ENCODE data around the gene MARVELD1. TPM values are rescaled to one million over a fixed set of nuclear protein-coding genes. Genes with fewer than 3 reads are reported as not detected.

MARVELD1 gene
- total and polyA plus RNA-seq, 2 of the 8 experiments (the other 6 are each of a cell fraction or from before 2014, with no cell fraction given), result 28.1 to 37.3 TPM

DNA sequence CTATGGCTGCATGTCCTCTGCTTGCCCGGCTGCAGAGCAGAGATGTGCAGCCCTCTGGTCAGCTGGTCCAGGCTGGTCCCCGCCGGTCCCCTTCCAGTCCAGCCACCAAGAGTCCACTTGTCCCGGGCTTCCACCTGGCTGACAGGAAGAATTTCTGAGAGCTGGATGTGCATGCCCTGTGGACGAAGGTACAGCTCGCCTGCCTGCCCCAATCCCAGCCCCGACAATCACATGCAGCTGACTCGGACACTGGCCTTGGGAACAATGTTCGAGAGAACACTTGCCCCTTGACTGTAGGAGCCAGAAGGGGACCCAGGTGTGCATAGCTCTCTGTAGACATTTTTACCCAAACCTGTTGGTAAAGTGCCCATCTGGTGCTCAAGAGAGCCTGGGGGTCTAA is 38.3 kb upstream of the MARVELD1 start (continued):
- TF ChIP-seq HDAC6 (IDR thresholded peaks at IDR 0.05; ENCODE audit: low read depth, low read length) (no peak), KDM5A (IDR thresholded peaks at IDR 0.05; ENCODE audit: low read length) (no peak), TEAD4 (IDR thresholded peaks at IDR 0.05; ENCODE audit: low read depth, low read length) (no peak), MAFK (IDR thresholded peaks at IDR 0.05; ENCODE audit: low read depth, low read length) (no peak), SIN3A (conservative IDR thresholded peaks at IDR 0.05 in 1 of 2, IDR thresholded peaks at IDR 0.05 in 1 of 2; ENCODE audit: low read depth in 1 of 2, low read length in 2 of 2) (no peak), RAD21 (IDR thresholded peaks at IDR 0.05 in 1 of 2, conservative IDR thresholded peaks at IDR 0.05 in 1 of 2; ENCODE audit: low read depth in 2 of 2, low read length in 2 of 2) (no peak)
- TF ChIP-seq, protein P1, sequence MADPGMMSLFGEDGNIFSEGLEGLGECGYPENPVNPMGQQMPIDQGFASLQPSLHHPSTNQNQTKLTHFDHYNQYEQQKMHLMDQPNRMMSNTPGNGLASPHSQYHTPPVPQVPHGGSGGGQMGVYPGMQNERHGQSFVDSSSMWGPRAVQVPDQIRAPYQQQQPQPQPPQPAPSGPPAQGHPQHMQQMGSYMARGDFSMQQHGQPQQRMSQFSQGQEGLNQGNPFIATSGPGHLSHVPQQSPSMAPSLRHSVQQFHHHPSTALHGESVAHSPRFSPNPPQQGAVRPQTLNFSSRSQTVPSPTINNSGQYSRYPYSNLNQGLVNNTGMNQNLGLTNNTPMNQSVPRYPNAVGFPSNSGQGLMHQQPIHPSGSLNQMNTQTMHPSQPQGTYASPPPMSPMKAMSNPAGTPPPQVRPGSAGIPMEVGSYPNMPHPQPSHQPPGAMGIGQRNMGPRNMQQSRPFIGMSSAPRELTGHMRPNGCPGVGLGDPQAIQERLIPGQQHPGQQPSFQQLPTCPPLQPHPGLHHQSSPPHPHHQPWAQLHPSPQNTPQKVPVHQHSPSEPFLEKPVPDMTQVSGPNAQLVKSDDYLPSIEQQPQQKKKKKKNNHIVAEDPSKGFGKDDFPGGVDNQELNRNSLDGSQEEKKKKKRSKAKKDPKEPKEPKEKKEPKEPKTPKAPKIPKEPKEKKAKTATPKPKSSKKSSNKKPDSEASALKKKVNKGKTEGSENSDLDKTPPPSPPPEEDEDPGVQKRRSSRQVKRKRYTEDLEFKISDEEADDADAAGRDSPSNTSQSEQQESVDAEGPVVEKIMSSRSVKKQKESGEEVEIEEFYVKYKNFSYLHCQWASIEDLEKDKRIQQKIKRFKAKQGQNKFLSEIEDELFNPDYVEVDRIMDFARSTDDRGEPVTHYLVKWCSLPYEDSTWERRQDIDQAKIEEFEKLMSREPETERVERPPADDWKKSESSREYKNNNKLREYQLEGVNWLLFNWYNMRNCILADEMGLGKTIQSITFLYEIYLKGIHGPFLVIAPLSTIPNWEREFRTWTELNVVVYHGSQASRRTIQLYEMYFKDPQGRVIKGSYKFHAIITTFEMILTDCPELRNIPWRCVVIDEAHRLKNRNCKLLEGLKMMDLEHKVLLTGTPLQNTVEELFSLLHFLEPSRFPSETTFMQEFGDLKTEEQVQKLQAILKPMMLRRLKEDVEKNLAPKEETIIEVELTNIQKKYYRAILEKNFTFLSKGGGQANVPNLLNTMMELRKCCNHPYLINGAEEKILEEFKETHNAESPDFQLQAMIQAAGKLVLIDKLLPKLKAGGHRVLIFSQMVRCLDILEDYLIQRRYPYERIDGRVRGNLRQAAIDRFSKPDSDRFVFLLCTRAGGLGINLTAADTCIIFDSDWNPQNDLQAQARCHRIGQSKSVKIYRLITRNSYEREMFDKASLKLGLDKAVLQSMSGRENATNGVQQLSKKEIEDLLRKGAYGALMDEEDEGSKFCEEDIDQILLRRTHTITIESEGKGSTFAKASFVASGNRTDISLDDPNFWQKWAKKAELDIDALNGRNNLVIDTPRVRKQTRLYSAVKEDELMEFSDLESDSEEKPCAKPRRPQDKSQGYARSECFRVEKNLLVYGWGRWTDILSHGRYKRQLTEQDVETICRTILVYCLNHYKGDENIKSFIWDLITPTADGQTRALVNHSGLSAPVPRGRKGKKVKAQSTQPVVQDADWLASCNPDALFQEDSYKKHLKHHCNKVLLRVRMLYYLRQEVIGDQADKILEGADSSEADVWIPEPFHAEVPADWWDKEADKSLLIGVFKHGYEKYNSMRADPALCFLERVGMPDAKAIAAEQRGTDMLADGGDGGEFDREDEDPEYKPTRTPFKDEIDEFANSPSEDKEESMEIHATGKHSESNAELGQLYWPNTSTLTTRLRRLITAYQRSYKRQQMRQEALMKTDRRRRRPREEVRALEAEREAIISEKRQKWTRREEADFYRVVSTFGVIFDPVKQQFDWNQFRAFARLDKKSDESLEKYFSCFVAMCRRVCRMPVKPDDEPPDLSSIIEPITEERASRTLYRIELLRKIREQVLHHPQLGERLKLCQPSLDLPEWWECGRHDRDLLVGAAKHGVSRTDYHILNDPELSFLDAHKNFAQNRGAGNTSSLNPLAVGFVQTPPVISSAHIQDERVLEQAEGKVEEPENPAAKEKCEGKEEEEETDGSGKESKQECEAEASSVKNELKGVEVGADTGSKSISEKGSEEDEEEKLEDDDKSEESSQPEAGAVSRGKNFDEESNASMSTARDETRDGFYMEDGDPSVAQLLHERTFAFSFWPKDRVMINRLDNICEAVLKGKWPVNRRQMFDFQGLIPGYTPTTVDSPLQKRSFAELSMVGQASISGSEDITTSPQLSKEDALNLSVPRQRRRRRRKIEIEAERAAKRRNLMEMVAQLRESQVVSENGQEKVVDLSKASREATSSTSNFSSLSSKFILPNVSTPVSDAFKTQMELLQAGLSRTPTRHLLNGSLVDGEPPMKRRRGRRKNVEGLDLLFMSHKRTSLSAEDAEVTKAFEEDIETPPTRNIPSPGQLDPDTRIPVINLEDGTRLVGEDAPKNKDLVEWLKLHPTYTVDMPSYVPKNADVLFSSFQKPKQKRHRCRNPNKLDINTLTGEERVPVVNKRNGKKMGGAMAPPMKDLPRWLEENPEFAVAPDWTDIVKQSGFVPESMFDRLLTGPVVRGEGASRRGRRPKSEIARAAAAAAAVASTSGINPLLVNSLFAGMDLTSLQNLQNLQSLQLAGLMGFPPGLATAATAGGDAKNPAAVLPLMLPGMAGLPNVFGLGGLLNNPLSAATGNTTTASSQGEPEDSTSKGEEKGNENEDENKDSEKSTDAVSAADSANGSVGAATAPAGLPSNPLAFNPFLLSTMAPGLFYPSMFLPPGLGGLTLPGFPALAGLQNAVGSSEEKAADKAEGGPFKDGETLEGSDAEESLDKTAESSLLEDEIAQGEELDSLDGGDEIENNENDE (IDR thresholded peaks at IDR 0.05; ENCODE audit: insufficient replicate concordance, low read length), result no peak
